GM12872 (cell line): ENCODE data around the gene SAMD4B.

Source experiments
- TF ChIP-seq, protein P1 (sequence below): IDR thresholded peaks from 3 replicates; pipeline ENCODE4 v1.5.1; 2011; ENCODE audit warnings: low read depth, mild to moderate bottlenecking, low read length, moderate library complexity; ENCODE audit not compliant: insufficient read depth

Gene SAMD4B

GRCh38 chr19:39356073-39356472 is 13.9 kb downstream of the SAMD4B start:
- TF ChIP-seq, protein P1, sequence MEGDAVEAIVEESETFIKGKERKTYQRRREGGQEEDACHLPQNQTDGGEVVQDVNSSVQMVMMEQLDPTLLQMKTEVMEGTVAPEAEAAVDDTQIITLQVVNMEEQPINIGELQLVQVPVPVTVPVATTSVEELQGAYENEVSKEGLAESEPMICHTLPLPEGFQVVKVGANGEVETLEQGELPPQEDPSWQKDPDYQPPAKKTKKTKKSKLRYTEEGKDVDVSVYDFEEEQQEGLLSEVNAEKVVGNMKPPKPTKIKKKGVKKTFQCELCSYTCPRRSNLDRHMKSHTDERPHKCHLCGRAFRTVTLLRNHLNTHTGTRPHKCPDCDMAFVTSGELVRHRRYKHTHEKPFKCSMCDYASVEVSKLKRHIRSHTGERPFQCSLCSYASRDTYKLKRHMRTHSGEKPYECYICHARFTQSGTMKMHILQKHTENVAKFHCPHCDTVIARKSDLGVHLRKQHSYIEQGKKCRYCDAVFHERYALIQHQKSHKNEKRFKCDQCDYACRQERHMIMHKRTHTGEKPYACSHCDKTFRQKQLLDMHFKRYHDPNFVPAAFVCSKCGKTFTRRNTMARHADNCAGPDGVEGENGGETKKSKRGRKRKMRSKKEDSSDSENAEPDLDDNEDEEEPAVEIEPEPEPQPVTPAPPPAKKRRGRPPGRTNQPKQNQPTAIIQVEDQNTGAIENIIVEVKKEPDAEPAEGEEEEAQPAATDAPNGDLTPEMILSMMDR, result no peak

GRCh38 chr19:39356647-39357046 is 14.4 kb downstream of the SAMD4B start:
- TF ChIP-seq, protein P1, result no peak

- TF ChIP-seq, protein P1, result no peak
These were observed 16.8 kb downstream of the SAMD4B start for GRCh38 chr19:39359026-39359425.

GRCh38 chr19:39360599-39360998 is 18.4 kb downstream of the SAMD4B start:
- TF ChIP-seq, protein P1, result no peak

GRCh38 chr19:39362682-39363657 is 20.7 kb downstream of the SAMD4B start:
- TF ChIP-seq, protein P1, result no peak

- TF ChIP-seq, protein P1, result no peak
These were observed 21.8 kb downstream of the SAMD4B start for GRCh38 chr19:39363901-39364457.

- TF ChIP-seq, protein P1, result no peak
These were observed 23.3 kb downstream of the SAMD4B start for GRCh38 chr19:39365531-39365930.
